Iris pigment epithelial cell (primary cell): ENCODE data around the gene MYT1.

Experiments
- DNase-seq: peaks from one replicate; pipeline ENCODE4 v3.0.0-alpha.2; 2011; ENCODE audit warnings: low read depth

Gene MYT1

DNA sequence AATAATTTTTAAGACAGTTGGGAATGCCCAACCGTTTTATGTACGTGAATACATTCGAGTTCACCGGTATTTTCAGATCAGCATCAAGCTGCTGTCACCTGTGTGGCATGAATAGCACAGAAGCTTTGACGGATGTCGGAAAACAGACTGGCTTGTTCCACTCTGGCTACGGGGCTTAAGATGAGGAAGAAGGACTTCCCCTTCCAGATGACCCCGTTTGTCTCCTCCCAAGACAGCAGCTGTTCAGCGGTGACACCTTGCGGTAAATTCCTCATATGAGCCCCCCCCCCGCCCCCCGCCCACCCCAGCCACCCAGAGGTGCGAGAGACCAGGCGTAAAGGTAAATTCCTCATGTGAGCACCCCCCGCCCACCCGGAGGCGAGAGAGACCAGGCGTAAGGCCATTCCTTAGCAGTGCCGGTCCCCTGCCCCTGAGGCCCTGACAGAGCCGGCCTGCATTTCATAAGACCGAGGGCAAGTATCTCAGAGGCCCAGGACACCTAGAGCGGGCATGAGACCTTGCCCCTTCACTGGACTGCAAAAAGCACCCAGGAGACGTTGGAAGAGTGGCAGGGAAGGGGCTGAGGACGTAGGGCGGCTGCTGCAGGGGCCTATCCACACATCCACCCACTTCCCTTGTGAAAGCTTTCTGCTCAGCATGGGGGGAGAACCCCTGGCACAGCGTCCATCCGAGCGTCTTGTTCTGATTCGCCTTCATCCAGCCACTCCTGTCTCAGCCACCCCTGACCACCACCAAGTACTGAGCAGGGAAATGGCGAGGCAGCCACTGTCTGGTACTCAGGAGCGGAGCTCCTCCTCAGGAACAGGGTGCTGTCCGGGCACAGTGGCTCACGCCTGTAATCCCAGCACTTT, 84.0 kb downstream of the MYT1 start:
- DNase-seq: no peak

DNA sequence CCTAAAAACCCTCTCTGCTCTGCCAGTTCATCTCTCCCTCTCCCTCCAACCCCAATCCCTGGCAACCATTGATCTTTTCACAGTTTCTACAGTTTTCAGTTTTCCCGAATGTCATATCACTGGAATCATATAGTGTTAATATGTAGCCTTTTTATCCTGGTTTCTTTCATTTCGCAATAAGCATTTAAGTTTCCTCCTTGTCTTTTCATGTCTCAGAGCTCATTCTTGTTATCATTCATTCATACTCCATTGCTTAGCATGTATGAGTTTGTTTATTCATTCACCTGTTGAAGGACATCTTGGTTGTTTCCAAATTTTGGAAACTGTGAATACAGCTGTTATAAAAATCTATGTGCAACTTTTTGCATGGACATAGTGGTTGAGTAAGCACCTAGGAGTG, 85.8 kb downstream of the MYT1 start:
- no peak for DNase-seq

DNA sequence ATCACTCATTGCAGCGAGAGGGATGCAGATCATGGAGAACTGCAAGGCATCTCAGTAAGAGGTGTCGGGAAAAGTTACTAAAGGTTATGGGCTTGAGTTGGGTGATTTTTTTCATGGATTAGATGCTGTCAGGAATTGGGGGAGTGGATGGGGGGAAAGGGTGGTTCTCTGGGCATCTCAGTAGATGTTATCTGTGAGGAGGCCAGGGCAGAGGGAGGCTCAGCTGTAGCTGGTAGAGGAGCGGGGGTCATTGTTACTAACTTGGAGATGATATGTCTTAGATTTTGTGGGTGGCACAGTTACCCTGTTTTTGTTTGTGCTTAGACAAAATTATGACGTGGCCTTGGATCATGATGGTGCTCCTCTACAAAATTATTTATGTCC, 88.7 kb downstream of the MYT1 start:
- DNase-seq: no peak

DNA sequence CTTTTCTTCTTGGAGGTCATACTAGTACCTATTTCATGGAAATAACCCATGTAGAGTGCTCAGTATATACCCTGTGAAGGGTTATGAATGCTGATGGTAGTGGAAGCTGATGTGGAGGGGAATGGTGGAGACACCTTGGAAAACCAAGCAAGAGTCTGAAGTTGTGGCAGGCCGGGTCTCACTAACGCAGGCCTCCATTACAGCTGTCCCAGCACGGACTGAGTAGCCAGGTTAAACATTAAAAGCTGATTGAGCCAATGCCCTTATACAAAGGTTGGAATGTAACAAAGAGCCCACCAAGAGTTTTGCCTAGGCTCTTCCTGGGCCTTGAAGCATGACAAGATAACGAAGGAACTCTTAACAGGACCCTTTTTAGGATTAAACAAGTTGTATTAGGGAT, 89.2 kb downstream of the MYT1 start:
- no peak for DNase-seq

DNA sequence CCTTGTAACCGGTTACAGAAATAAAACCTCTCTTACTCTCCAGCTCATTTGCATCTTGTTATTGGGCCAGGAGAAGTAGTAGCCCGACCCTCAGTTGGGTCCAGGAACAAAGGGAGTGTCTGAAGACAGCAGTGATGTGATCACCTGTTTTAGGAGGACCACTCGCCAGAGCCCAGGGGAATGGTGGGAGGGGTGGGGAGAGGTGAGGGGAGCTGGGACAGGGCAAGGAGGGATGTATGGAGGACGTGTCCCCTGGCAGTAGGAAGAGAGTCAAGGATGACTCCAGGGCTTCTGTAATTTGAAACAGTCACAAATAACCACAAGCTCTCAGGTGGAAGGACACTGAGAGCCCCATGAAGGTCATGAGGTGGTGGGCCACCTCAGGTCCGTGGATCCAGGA, 89.9 kb downstream of the MYT1 start:
- no peak for DNase-seq

DNA sequence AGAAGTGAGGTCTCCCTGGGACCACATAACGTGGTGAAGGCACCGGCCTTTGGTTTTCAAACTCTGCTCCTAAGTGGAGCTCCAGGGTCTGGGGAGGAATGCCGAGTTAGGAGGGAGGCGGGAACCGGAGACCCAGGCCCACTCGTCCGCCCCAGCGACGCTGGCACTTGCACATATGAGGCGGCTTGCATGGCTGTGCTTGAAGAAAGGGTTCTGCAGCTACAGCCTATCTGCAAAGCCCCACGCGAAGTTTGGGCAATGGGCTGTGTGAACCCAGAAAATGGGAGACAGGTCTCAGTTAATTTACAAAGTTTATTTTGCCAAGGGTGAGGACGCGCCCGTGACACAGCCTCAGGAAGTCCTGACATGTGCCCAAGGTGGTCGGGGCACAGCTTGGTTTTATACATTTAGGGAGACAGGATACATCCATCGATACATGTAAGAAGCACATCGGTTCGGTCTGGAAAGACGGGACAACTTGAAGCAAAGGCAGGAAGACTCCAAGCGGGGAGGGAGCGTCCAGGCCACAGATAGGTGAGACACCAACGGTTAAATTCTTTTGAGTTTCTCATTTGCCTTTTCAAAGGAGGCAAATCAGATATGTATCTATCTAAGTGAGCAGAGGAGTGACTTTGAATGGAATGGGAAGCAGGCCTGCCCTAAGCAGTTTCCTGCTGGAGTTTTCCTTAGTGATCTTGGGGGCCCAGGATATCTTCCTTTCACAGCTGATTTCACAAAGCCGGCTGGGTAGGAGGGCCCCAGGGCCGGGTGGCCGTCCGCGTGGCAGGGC, 90.5 kb downstream of the MYT1 start:
- no peak for DNase-seq

DNA sequence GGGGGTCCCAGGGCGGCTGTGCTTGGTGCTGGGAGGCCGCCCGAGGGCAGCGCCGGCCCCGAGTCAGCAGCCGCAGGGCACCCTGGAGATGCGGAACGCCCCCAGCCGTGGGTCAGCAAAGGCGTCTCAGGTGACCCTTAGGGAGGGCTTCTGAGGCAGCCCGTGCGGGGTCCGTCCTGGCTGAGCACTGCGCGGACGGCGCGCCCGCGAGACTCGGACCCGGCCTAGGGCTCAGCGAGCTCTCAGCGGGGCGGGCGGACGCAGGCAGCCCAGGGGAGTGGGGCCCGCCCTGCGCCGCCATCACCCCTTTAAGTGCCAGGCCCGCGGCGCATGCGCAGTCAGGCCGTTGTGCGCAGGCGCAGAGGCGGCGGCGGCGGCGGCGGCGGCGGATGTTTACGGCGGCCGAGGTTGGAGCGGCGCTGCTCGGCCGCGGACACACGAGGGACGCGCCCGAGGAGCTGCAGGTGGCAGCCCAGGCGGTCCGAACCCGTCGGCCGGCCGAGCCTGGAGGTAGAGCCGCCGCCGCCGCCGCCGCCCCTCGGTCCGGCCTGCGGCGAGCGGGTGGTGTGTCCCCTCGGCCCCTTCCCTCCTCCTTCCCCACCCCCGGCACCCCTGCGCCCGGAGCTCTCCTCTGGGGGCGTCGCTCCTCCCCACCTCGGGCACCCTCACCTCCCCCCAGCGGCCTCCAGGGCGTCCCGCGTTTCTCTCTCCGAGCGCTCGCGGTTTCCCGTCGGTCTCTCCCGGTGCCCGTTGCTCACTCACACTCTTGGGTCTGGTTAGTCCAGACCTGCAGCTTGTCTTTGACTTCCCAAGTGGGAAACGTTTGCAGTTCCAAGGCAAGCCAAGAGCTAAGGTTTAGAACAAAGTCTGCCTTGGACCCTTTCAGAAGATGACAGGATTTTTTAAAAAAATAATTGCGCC, 91.4 kb downstream of the MYT1 start, which contains the start of gene PCMTD2:
Gene PCMTD2, plus strand, starts transcription at position 388 of the 921 bp plus-strand sequence. CDS start 4,218 bp downstream, outside the sequence.
- DNase-seq: peak; percentile 79

DNA sequence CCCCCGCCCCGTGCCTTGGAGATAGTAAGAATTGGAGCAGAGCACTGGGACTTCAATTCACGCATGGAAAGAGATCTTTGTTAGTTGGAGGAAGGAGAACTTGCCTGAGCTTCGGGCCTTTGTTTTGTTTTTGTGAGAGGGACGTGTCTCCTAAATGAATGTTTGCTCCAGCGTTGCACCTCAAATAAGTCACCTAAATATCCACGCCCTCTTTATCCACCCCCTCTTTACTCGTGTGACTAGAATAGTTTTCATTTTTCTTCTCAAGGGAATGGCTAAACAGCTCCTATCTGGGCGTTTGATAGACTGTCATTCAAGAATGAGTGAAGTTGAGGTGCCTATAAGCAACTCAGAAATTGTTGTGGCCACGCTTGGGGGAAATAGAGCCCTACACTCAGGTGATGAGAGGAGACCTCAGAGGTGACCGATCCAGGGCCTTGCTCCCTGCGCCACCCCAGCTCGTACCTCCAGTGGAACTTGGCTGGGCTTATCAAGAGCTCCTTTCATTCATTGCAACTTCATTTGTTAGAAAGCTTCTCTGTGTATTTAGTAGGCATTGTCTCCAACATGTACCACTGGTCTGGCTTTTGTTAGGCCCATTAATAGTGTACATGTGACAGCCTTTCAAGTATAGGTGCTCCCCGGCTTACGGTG, 92.2 kb downstream of the MYT1 start:
- no peak for DNase-seq

DNA sequence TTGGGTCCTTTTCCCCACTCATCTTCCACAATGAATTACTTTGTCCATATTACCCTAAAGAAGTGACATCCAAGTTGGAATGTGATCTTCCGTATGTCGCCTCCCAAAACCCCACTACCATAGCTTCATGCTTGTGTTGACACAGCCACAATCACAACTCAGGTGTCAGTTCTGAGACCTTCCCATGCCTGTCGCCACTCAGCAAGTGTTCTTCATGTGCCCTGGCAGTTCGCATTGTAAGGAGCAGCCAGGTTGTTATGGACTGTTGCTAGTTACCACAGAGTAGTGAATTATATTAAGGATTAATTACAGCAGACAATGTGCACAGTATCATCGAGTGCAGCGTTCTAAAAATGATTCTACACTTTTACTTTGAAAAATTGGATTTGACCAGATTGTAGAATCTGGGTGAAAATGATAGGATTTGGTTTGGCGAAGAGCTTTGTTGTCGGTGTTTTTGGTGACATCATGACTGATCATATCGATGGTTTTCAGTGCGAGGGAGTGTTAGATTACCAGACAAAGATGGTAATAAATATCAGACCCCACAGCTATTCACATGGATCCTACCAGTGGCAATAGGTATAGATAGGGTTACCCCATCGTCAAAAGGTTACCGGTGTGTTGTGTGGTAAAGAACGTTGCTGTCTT, 93.0 kb downstream of the MYT1 start:
- no peak for DNase-seq

DNA sequence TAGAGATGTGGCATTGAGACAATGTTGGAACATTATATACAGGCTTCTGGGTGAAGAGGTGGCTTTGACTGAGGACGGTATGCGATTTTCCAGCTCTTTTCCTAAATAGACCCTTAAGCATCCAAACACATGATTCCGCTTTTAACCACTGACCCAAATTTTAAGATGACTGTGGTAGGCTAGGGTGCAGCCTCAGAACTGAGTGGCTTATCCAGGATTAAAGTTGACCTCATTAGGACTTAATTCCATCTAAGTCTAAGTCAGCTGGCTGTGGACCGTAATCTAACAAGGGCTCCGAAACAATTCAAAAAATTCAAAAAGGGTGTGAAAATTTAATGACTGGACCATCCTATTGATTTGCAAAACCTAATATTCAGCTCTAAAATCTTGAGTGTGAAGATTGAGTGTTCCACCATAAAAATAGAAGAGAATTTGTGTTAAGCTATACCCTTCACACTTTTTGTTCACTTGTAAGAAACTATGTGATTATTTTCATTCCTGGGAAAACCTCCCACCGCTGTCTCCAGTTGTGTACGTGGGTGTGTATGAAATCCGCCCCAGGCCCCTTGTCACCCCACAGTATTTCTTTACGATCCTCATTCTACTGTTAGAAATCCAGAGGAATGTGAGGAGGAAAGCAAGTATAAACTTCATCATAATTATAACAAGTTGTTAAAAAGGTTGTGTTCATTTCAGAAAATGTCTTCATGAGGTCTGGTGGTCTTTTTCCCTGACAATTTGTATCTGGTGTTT, 94.0 kb downstream of the MYT1 start:
- DNase-seq: no peak

DNA sequence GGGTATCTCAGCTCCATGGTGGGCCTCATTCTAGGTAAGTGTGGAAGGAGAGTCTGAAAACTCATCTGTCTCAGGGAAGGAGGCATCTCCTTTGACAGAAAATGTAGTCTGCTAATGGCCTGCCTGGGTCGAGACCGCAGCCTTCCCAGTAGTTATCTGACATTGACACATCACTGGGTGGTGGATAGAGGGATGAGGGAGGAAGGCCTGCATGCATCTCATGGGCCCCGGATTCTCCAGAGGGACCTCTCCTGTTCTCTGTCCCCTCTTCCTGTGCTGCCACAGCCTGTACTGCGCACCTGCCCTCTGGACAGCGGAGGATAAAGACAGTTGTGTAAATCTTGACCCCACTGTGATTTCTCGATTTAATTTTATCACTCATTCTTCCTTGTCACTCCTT, 96.0 kb downstream of the MYT1 start:
- no peak for DNase-seq

DNA sequence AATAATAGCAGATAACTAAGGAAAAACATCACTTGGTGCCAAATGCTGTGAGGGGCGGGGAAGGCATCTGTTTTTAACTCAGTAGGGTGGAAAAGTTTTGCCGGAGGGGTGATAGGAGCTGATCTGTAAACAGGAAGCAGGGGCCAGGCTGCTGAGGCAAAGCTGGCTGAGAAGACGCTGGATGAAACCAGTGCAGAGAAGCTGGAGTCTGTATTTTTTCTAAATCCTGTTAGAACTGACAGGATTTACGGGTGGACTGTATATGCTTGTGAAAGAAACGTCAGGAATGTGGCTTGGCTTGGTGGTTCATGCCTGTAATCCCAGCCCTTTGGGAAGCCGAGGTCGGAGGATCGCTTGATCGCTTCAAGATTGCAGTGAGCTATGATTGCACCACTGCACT, 96.9 kb downstream of the MYT1 start:
- peak; percentile 74 for DNase-seq

DNA sequence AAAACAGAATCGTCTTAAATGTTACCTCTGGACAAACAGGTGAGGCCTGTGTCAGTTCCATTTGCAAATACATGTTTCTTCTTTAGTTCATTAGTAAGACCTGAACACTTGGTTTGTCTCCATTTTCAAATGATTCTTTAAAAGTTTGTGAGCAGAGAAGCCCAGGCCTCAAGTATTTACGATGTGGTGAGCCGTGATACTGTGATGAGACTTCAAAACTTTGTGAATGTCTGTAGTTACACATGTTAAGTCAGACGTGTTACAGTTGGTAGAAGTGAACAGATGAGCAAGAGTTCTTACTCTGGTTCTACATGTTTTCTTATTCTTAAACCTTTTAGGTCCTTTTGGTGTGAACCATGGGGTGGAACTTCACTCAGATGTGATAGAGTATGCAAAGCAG, 99.8 kb downstream of the MYT1 start:
- no peak for DNase-seq

DNA sequence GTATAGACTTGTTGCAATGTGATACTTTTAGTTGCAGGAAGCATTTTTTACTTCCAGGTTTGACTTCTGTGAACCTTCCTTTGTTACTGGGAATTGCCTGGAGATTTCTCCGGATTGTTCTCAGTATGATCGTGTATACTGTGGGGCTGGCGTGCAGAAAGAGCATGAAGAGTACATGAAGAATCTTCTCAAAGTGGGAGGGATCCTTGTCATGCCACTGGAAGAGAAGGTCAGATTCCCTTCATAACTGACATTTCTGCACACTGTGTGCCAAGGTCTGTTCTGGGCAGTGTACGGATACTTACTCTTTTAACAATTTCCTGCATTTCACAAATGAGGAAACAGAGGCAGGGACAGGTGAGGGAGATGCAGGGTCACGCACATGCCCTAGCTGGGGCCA, 100.9 kb downstream of the MYT1 start:
- peak; percentile 25 for DNase-seq

DNA sequence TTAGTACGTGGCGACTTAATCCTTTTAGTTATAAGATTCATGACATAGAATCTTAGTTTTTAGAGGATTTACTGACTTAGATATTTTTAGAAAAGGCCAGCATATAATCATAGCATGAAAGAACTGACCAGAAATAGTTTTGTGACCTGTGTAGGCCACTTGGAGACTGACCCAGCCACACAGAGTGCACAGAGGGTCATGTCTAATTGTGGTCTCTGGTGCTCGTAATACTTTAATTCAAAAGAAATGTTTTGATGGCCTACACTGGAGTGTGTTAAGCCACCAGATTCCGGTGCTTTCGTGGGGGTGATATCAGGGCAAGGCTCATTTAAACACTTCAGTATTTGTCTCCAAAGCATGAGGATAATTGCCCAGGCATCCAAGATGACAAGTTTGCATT, 102.7 kb downstream of the MYT1 start:
- no peak for DNase-seq

DNA sequence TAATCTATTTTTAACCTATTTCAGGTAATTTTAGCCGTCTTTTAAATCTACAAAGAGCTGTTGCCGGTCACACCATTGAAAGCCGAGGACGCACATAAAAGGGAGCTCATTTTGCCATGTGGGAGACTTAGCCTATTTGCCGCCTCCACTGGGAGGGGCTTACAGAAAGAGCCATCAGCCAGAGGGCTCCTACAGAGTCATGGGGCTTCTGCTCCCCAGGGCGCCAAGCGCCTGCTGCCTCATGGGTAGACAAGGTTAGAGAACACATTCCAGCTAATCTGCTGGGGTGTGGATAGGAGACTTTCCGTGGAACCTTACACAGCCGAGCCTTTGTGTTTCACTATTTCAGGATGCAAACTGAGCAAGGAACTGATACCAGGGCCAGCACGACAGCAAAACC, 103.9 kb downstream of the MYT1 start:
- no peak for DNase-seq

DNA sequence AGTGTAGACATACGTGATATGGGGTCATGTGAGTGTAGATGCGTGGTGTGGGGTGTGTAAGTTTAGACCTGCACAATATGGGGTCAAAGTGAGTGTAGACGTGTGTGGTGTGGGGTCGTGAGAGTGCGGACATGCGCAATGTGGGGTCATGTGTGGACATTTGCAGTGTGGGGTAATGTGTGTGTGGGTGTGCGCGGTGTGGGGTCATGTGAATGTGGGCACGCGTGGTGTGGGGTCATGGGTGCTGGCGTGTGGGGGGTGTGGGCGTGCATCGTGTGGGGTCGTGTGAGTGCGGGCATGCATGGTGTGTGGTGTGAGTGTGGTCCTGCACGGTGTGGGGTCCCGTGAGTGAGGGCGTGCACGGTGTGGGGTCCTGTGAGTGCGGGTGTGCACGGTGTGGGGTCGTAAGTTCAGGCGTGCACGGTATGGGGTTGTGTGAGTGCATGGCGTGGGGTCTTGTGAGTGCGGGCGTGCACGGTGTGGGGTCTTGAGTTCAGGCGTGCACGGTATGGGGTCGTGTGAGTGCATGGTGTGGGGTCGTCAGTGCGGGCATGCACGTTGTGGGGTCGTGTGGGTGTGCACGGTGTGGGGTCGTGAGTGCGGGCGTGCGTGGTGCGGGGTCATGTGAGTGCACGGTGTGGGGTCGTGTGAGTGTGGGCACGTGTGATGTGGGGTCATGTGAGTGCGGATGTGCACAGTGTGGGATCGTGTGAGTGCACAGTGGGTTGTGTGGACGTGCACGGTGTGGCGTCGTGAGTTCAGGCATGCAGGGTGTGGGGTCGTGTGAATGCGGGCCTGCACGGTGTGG, 105.6 kb downstream of the MYT1 start:
- DNase-seq: no peak

DNA sequence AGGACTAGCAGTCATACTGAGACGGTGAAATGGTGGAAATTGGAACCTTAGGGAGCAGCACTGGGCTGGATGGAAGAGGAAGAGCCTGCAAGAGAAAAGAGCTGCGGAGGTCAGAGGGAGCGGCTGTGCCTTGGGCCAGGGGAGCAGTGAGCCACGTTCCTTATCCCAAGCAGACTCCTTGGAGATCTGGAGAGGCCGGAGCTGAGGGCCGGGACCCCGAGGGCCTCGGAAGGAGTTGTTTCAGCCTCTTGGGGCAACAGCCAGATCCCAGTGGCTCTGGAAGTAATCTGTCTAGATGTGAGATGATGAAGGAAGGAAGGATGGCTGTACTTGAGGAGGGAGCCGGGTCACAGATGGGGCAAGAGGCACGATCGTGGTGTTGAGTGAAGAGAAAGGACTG, 107.4 kb downstream of the MYT1 start:
- DNase-seq: no peak

DNA sequence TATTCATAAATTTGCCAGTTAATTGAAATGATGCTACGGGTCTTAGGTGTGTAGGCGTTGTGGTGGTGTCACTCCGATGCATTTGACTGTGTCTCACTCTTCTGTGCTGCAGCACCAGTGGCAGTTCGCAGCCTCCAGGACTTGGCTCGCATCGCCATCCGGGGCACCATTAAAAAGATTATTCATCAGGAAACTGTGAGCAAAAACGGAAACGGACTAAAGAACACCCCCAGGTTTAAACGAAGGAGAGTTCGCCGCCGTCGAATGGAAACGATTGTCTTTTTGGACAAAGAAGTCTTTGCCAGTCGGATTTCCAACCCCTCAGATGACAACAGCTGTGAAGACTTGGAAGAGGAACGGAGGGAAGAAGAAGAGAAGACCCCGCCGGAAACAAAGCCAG, 108.9 kb downstream of the MYT1 start:
- DNase-seq: no peak

DNA sequence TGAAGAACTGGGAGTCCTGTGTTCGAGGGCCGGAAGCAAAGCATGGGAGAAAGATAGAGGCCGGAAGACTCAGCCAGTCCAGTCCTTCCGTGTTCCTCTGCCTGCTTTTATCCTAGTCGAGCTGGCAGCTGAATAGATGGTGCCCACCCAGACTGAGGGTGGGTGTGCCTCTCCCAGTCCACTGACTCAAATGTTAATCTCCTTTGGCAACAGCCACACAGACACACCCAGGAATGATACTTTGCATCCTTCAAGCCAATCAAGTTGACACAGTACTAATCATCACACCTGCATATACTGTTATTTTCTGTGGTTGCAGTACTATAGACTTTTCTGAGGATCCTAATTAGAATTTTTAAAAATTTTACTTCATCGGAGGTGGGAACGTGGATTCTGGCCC, 112.6 kb downstream of the MYT1 start:
- DNase-seq: no peak
